Ascending aorta (tissue), 2 donors: ENCODE data around the gene FAM180A. TPM values are rescaled to one million over a fixed set of nuclear protein-coding genes. Genes with fewer than 3 reads are reported as not detected.
A peak's percentile ranks its signal among the peaks of the same experiment; 100 is the strongest.

Experiments
- DNase-seq, 2 donors: peaks; one replicate each; pipeline ENCODE4 v3.0.0-alpha.2; 2019; ENCODE audit warnings: low spot score in 2 of 2
- H3K27ac ChIP-seq, 2 donors: fragments of 200-600 bp; sonication (generic); one replicate each; pipeline ENCODE4 v1.5.1; 2016 to 2017; ENCODE audit warnings: mild to moderate bottlenecking in 1 of 2
- H3K27me3 ChIP-seq: fragments of 200-600 bp; sonication (generic); one replicate; pipeline ENCODE4 v1.5.1; 2017
- H3K36me3 ChIP-seq, 2 donors: fragments of 200-600 bp; sonication (generic); one replicate each; pipeline ENCODE4 v1.5.1; 2016
- H3K4me1 ChIP-seq, 2 donors: fragments of 200-600 bp; sonication (generic); one replicate each; pipeline ENCODE4 v1.5.1; 2016 to 2017; ENCODE audit warnings: mild to moderate bottlenecking in 1 of 2
- H3K4me3 ChIP-seq, 2 donors: fragments of 200-600 bp; sonication (generic); one replicate each; pipeline ENCODE4 v1.5.1; 2016 to 2017; ENCODE audit warnings: mild to moderate bottlenecking in 1 of 2
- H3K9me3 ChIP-seq, 2 donors: fragments of 200-600 bp; sonication (generic); one replicate each; pipeline ENCODE4 v1.5.1; 2016
- CTCF ChIP-seq, 3 experiments: fragments of 200-600 bp in 2 of 3; fragments of 450-650 bp in 1 of 3; sonication (generic) in 2 of 3; IDR thresholded peaks; one replicate each; pipeline ENCODE4 v1.5.1; 2016 to 2019; ENCODE audit warnings: antibody characterized with exemption in 3 of 3, mild to moderate bottlenecking in 1 of 3, moderate library complexity in 1 of 3
- intact Hi-C: fragments of 100-400 bp; cut with DNase I; formaldehyde crosslinking; loops from one replicate; pipeline ENCODE4 v1.15.1; 2023
- total RNA-seq: library from RNA; depleted of rRNA; stranded (reverse); fragments of >200 nt; gene quantifications from one replicate; pipeline ENCODE4 v1.1.0, GENCODE V29; 2016

Gene FAM180A
- total RNA-seq, 1 donor from 2014 or later = 121 TPM

GRCh38 chr7:135687466-135687865 is 61.1 kb downstream of the FAM180A start:
- no peaks in the 10 kb centered on the region for H3K9me3 ChIP-seq
- no peaks in the 10 kb centered on the region for H3K27me3 ChIP-seq
- DNase-seq = no peak
- intact Hi-C loops = no loop called here
- peaks cover 7 to 15% of the 10 kb centered on the region in 2 donors for H3K4me1 ChIP-seq
- no peak overlapping the region for H3K4me3 ChIP-seq
- no peak overlapping the region for H3K27ac ChIP-seq
- TF ChIP-seq CTCF (IDR thresholded peaks at IDR 0.05) = no peak
- peaks cover 14 to 36% of the 10 kb centered on the region in 2 donors for H3K36me3 ChIP-seq

DNA sequence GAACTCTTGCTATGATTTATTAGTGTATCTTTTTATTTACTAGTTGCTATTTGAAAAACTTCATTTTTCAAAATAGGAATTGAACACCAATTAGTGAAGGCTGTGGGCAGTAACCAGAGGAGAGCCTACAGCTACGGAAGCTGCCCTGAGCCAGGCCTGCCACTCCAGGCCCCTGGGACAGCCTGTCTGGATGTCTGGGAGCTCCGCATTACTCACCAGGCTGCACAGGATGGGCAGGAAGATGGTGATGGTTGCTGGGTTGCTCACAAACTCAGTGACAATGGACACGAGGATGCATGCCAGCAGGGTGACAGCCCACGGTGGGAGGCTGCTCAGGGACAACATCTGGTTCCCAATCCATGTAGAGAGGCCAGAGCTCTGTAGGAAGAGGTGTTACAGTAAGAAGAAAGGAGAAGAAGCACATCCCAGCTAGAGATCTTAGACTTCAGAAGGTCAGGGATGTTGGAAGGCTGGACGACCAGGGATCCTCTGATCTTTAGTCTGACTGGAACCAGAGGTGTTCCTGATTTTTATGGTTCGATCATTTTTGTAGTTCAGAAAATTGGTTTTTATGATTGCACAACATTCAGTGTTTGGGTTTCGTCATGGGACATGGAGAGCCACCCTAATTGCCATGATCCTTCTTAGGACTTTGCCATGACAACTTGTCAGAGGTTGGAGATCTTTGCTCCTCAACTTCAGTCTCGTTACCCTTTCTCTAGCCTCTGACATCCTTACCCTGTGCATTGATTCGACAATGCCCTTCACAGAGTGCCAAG is 63.1 kb downstream of the FAM180A start:
- intact Hi-C loops = no loop called here
- TF ChIP-seq CTCF (IDR thresholded peaks at IDR 0.05) = no peak

GRCh38 chr7:135684699-135685098 is 63.9 kb downstream of the FAM180A start:
- no peak overlapping the region for H3K4me3 ChIP-seq
- no peak for DNase-seq
- H3K27me3 ChIP-seq = no peaks in the 10 kb centered on the region
- peaks cover 7 to 21% of the 10 kb centered on the region in 2 donors for H3K4me1 ChIP-seq
- H3K9me3 ChIP-seq = no peaks in the 10 kb centered on the region
- no peak overlapping the region for H3K27ac ChIP-seq
- H3K36me3 ChIP-seq = peaks cover 3 to 22% of the 10 kb centered on the region in 2 donors
- no peak for TF ChIP-seq CTCF (IDR thresholded peaks at IDR 0.05)
- intact Hi-C loops = no loop called here

More for the DNA sequence above, 63.1 kb downstream of the FAM180A start:
- Histone ChIP-seq H3K4me1 (peaks cover 7 to 21% of the 10 kb centered on the region in 2 donors), H3K4me3 (no peak overlapping the region), H3K27ac (no peak overlapping the region), H3K27me3 (no peaks in the 10 kb centered on the region), H3K36me3 (peaks cover 5 to 23% of the 10 kb centered on the region in 2 donors), H3K9me3 (no peaks in the 10 kb centered on the region)
- no peak for DNase-seq

GRCh38 chr7:135684136-135684535 is 64.5 kb downstream of the FAM180A start:
- no peak for DNase-seq
- no peak for TF ChIP-seq CTCF (IDR thresholded peaks at IDR 0.05)
- Histone ChIP-seq H3K9me3 (no peaks in the 10 kb centered on the region), H3K27me3 (no peaks in the 10 kb centered on the region), H3K4me1 (peaks cover 7 to 27% of the 10 kb centered on the region in 2 donors), H3K4me3 (no peak overlapping the region), H3K36me3 (peaks cover 0 to 16% of the 10 kb centered on the region in 2 donors), H3K27ac (peak overlapping the region in 1 of 2 donors; percentile 2)
- intact Hi-C loops = no loop called here

- no peaks in the 10 kb centered on the region for H3K27me3 ChIP-seq
- peaks cover 0 to 12% of the 10 kb centered on the region in 2 donors for H3K36me3 ChIP-seq
- no peak for TF ChIP-seq CTCF (IDR thresholded peaks at IDR 0.05)
- intact Hi-C loops = loop anchor here (2.0 kb wide), 1 partner anchor 61 kb away; no protein-coding TSS in a partner anchor
- DNase-seq = no peak
- H3K4me1 ChIP-seq = peaks cover 7 to 29% of the 10 kb centered on the region in 2 donors
- H3K27ac ChIP-seq = peak overlapping the region; percentile 2 to 33
- H3K9me3 ChIP-seq = no peaks in the 10 kb centered on the region
- H3K4me3 ChIP-seq = no peak overlapping the region
Measured at GRCh38 chr7:135683609-135684008, 65.0 kb downstream of the FAM180A start.
